ENCODE results near the gene CRADD.

- TF ChIP-seq FOXM1 (IDR thresholded peaks at IDR 0.05; ENCODE audit: borderline replicate concordance, low read depth) = no peak
- no peak for TF ChIP-seq TAF1 (IDR thresholded peaks at IDR 0.05; ENCODE audit: low read depth)
- TF ChIP-seq RAD21 (IDR thresholded peaks at IDR 0.05; ENCODE audit: low read depth) = no peak
- TF ChIP-seq TCF12 (IDR thresholded peaks at IDR 0.05; ENCODE audit: low read depth) = no peak
- no peak for TF ChIP-seq CEBPB (IDR thresholded peaks at IDR 0.05)
Observed at GRCh38 chr12:93727195-93727811, 50.1 kb downstream of the CRADD start.
